GM21723 (cell line): Measurements from ENCODE around the gene PLEKHB2.
"Not testable (repeated sequence)": the region's sequence is repeated elsewhere in the genome, so short reads cannot be mapped to it uniquely, and the experiment has no call there.

ENCODE experiments used
- ATAC-seq: cut with Tn5 transposase; IDR thresholded peaks from one replicate; pipeline ENCODE4 v1.9.1; 2021; ENCODE audit warnings: mild to moderate bottlenecking, moderate library complexity; ENCODE audit not compliant: unreplicated experiment

Gene PLEKHB2

GRCh38 chr2:131105156-131105949 is at the start of gene PLEKHB2:
Gene PLEKHB2, plus strand, starts transcription at chr2:131105336. Its CDS starts 15,606 bp downstream, at chr2:131120942.
- ATAC-seq: peak; percentile 76

- no peak for ATAC-seq
Measured at GRCh38 chr2:131056204-131056931, 48.8 kb upstream of the PLEKHB2 start.

GRCh38 chr2:131056932-131057287 is 48.2 kb upstream of the PLEKHB2 start:
- ATAC-seq: no peak

GRCh38 chr2:131058214-131058843 is 46.8 kb upstream of the PLEKHB2 start:
- ATAC-seq: no peak

- ATAC-seq: no peak
Measured at GRCh38 chr2:131058920-131059319, 46.2 kb upstream of the PLEKHB2 start.

GRCh38 chr2:131063501-131064283 is 41.4 kb upstream of the PLEKHB2 start:
- no peak for ATAC-seq

- no peak for ATAC-seq
Measured at GRCh38 chr2:131064589-131065512, 40.3 kb upstream of the PLEKHB2 start.

GRCh38 chr2:131067465-131068125 is 37.5 kb upstream of the PLEKHB2 start:
- ATAC-seq: no peak

- not testable (repeated sequence) for ATAC-seq
Measured at GRCh38 chr2:131068172-131068571, 37.0 kb upstream of the PLEKHB2 start.

GRCh38 chr2:131075578-131075977 is 29.6 kb upstream of the PLEKHB2 start:
- not testable (repeated sequence) for ATAC-seq

GRCh38 chr2:131076707-131077106 is 28.4 kb upstream of the PLEKHB2 start:
- no peak for ATAC-seq

GRCh38 chr2:131077182-131077846 is 27.8 kb upstream of the PLEKHB2 start:
- ATAC-seq: no peak

- ATAC-seq: no peak
Measured at GRCh38 chr2:131077966-131078365, 27.2 kb upstream of the PLEKHB2 start.

GRCh38 chr2:131079931-131080330 is 25.2 kb upstream of the PLEKHB2 start:
- not testable (repeated sequence) for ATAC-seq

- no peak for ATAC-seq
Measured at GRCh38 chr2:131081190-131081589, 23.9 kb upstream of the PLEKHB2 start.

GRCh38 chr2:131085646-131086045 is 19.5 kb upstream of the PLEKHB2 start:
- no peak for ATAC-seq

GRCh38 chr2:131092458-131093005 is 12.6 kb upstream of the PLEKHB2 start:
- ATAC-seq: no peak

- peak; percentile 86 for ATAC-seq
Measured at GRCh38 chr2:131093006-131093695, 12.0 kb upstream of the PLEKHB2 start, which contains the start of gene FAM168B. Gene FAM168B, minus strand, starts transcription at chr2:131093460. Its CDS starts 10,814 bp downstream, at chr2:131082646.
